Measurements from ENCODE around the gene LKAAEAR1. TPM values are rescaled to one million over a fixed set of nuclear protein-coding genes. Genes with fewer than 3 reads are reported as not detected.
A peak's percentile ranks its signal among the peaks of the same experiment; 100 is the strongest.

LKAAEAR1 gene
- total and polyA plus RNA-seq, 2 of the 13 experiments (the other 11 are each of a cell fraction or from before 2014, with no cell fraction given) = not detected

DNA sequence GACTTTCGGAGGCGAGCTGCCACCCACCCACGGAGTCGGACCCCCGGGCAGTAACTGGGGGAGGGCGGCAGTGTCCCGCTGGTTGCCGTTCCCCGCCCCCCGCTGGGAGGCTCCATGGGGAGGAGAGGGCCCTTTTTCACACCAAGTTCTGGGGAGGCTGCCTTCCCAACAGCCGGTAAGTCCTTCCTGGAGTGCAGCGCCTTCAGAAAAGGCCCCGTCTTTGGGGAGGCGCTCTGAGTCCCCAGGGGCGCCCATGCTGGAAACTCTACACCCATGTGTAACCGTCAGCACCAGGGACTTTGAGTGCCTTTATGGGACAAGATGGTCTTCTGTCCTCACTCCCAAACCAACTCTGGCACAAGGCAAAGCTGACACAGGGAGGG is 34.3 kb downstream of the LKAAEAR1 start (continued):
- TF ChIP-seq, protein P1, sequence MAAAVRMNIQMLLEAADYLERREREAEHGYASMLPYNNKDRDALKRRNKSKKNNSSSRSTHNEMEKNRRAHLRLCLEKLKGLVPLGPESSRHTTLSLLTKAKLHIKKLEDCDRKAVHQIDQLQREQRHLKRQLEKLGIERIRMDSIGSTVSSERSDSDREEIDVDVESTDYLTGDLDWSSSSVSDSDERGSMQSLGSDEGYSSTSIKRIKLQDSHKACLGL (CRISPR knock-in tag; IDR thresholded peaks at IDR 0.05) = peak; percentile 28
- no peak for TF ChIP-seq ZNF792 (CRISPR knock-in tag; IDR thresholded peaks at IDR 0.05)
- TF ChIP-seq ZKSCAN5 (CRISPR knock-in tag; IDR thresholded peaks at IDR 0.05) = no peak
- TF ChIP-seq ZNF143 (CRISPR knock-in tag; IDR thresholded peaks at IDR 0.05) = no peak
- peak; percentile 12 for TF ChIP-seq ZSCAN25 (CRISPR knock-in tag; IDR thresholded peaks at IDR 0.05)
- TF ChIP-seq FLYWCH1 (CRISPR knock-in tag; IDR thresholded peaks at IDR 0.05) = no peak
- TF ChIP-seq, protein P2, sequence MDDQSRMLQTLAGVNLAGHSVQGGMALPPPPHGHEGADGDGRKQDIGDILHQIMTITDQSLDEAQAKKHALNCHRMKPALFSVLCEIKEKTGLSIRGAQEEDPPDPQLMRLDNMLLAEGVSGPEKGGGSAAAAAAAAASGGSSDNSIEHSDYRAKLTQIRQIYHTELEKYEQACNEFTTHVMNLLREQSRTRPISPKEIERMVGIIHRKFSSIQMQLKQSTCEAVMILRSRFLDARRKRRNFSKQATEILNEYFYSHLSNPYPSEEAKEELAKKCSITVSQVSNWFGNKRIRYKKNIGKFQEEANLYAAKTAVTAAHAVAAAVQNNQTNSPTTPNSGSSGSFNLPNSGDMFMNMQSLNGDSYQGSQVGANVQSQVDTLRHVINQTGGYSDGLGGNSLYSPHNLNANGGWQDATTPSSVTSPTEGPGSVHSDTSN (CRISPR knock-in tag; IDR thresholded peaks at IDR 0.05; ENCODE audit: borderline replicate concordance) = no peak
- TF ChIP-seq, protein P3, sequence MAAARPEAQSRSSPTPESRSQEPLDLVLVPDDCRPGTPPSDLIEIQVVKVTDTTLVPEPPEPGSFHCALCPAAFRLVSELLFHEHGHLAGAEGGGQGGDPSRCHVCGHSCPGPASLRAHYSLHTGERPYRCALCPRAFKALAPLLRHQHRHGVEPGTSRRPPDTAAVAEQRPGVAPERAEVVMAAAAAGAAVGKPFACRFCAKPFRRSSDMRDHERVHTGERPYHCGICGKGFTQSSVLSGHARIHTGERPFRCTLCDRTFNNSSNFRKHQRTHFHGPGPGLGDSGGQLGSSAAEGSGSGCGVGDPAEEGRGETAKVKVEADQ (CRISPR knock-in tag; IDR thresholded peaks at IDR 0.05; ENCODE audit: borderline replicate concordance) = no peak
- 0 out of 2 replicates have a peak, but pooled peaks have one; percentile 65 for TF ChIP-seq PAWR (CRISPR knock-in tag; IDR thresholded peaks at IDR 0.05; ENCODE audit: borderline replicate concordance)
- no peak for TF ChIP-seq EZH2 (conservative IDR thresholded peaks at IDR 0.05; ENCODE audit: low read depth, low read length)
- TF ChIP-seq ZNF124 (CRISPR knock-in tag; IDR thresholded peaks at IDR 0.05) = no peak
- TF ChIP-seq, protein P4, sequence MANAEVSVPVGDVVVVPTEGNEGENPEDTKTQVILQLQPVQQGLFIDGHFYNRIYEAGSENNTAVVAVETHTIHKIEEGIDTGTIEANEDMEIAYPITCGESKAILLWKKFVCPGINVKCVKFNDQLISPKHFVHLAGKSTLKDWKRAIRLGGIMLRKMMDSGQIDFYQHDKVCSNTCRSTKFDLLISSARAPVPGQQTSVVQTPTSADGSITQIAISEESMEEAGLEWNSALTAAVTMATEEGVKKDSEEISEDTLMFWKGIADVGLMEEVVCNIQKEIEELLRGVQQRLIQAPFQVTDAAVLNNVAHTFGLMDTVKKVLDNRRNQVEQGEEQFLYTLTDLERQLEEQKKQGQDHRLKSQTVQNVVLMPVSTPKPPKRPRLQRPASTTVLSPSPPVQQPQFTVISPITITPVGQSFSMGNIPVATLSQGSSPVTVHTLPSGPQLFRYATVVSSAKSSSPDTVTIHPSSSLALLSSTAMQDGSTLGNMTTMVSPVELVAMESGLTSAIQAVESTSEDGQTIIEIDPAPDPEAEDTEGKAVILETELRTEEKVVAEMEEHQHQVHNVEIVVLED (CRISPR knock-in tag; IDR thresholded peaks at IDR 0.05; ENCODE audit: borderline replicate concordance) = no peak
- TF ChIP-seq RFXANK (CRISPR knock-in tag; IDR thresholded peaks at IDR 0.05) = no peak
- TF ChIP-seq SIN3B (IDR thresholded peaks at IDR 0.05; ENCODE audit: low read length) = no peak
- no peak for TF ChIP-seq KLF16 (CRISPR knock-in tag; IDR thresholded peaks at IDR 0.05)
- no peak for TF ChIP-seq PHF5A (CRISPR knock-in tag; IDR thresholded peaks at IDR 0.05; ENCODE audit: low read depth, unreplicated experiment)
- no peak for TF ChIP-seq ZNF546 (CRISPR knock-in tag; conservative IDR thresholded peaks at IDR 0.05)
- no peak for TF ChIP-seq SOX13 (IDR thresholded peaks at IDR 0.05)
- TF ChIP-seq SOX13 (CRISPR knock-in tag; conservative IDR thresholded peaks at IDR 0.05 in 1 of 2, IDR thresholded peaks at IDR 0.05 in 1 of 2) = no peak; a peak in 1 of 4 replicates
- TF ChIP-seq ZNF205 (CRISPR knock-in tag; IDR thresholded peaks at IDR 0.05) = no peak
- no peak; the same call in 1 of the 2 replicates for TF ChIP-seq JDP2 (CRISPR knock-in tag; IDR thresholded peaks at IDR 0.05; ENCODE audit: borderline replicate concordance)
- TF ChIP-seq ZNF746 (CRISPR knock-in tag; IDR thresholded peaks at IDR 0.05) = 0 out of 2 replicates have a peak, but pooled peaks have one; percentile 4
- TF ChIP-seq ZNF235 (CRISPR knock-in tag; IDR thresholded peaks at IDR 0.05; ENCODE audit: borderline replicate concordance) = peak; percentile 30; the same call in 1 of the 2 replicates
- TF ChIP-seq, protein P5, sequence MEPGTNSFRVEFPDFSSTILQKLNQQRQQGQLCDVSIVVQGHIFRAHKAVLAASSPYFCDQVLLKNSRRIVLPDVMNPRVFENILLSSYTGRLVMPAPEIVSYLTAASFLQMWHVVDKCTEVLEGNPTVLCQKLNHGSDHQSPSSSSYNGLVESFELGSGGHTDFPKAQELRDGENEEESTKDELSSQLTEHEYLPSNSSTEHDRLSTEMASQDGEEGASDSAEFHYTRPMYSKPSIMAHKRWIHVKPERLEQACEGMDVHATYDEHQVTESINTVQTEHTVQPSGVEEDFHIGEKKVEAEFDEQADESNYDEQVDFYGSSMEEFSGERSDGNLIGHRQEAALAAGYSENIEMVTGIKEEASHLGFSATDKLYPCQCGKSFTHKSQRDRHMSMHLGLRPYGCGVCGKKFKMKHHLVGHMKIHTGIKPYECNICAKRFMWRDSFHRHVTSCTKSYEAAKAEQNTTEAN (CRISPR knock-in tag; conservative IDR thresholded peaks at IDR 0.05) = no peak
- TF ChIP-seq BHLHE40 (IDR thresholded peaks at IDR 0.05; ENCODE audit: low read length) = no peak
- TF ChIP-seq SRSF4 (IDR thresholded peaks at IDR 0.05; ENCODE audit: low read depth, low read length, poor library complexity, severe bottlenecking) = no peak
- no peak for TF ChIP-seq ZNF543 (CRISPR knock-in tag; IDR thresholded peaks at IDR 0.05)
- TF ChIP-seq KDM5A (IDR thresholded peaks at IDR 0.05; ENCODE audit: borderline replicate concordance, low read length) = no peak

Data from HepG2 (cell line).